DND-41 (cell line): ENCODE measurements around the gene GAS5.

ENCODE experiments used
- CTCF ChIP-seq: IDR thresholded peaks from 2 replicates; pipeline ENCODE4 v1.5.1; 2012; ENCODE audit warnings: borderline replicate concordance, low read length, moderate library complexity, mild to moderate bottlenecking; ENCODE audit not compliant: poor library complexity, severe bottlenecking; ENCODE audit errors: extremely low read depth
- EZH2 ChIP-seq: IDR thresholded peaks from 3 replicates; pipeline ENCODE4 v1.6.1; 2012; ENCODE audit warnings: borderline replicate concordance, low read depth, mild to moderate bottlenecking, moderate library complexity, low read length, inconsistent platforms; ENCODE audit not compliant: severe bottlenecking

- TF ChIP-seq CTCF, result peak; percentile 13
- TF ChIP-seq EZH2, result no peak
Measured at GRCh38 chr1:173823781-173824314, 43.9 kb downstream of the GAS5 start.
